Stimulated activated CD8-positive, alpha-beta memory T cell treated with anti-CD3 and anti-CD28 coated beads, Interleukin-15, amount 100 ng/mL, for 24 hours (primary cell): Measurements from ENCODE around the gene SOX18.
"Not testable (repeated sequence)": the region's sequence is repeated elsewhere in the genome, so short reads cannot be mapped to it uniquely, and the experiment has no call there.

Experiments used
- DNase-seq: peaks from one replicate; pipeline ENCODE4 v3.0.0-alpha.2; 2020; ENCODE audit warnings: low read depth

The SOX18 gene

GRCh38 chr20:64049060-64049877 is at the start of gene SOX18:
TSS of gene SOX18 (minus strand) at chr20:64049639. CDS start at chr20:64049516, 123 bp downstream.
- no peak for DNase-seq

- DNase-seq = no peak
Observed at GRCh38 chr20:64098471-64099013, 49.1 kb upstream of the SOX18 start.

- no peak for DNase-seq
Observed at GRCh38 chr20:64096535-64096934, 47.1 kb upstream of the SOX18 start.

GRCh38 chr20:64095927-64096326 is 46.5 kb upstream of the SOX18 start:
- DNase-seq = no peak

GRCh38 chr20:64095455-64095854 is 46.0 kb upstream of the SOX18 start:
- DNase-seq = no peak

- no peak for DNase-seq
Observed at GRCh38 chr20:64093013-64093503, 43.6 kb upstream of the SOX18 start.

GRCh38 chr20:64092258-64093012 is 43.0 kb upstream of the SOX18 start:
- DNase-seq = no peak

GRCh38 chr20:64091770-64092169 is 42.3 kb upstream of the SOX18 start:
- no peak for DNase-seq

GRCh38 chr20:64091340-64091739 is 41.9 kb upstream of the SOX18 start:
- no peak for DNase-seq

- DNase-seq = no peak
Observed at GRCh38 chr20:64090165-64090564, 40.7 kb upstream of the SOX18 start.

- DNase-seq = not testable (repeated sequence)
Observed at GRCh38 chr20:64088586-64088985, 39.1 kb upstream of the SOX18 start.

GRCh38 chr20:64087226-64087825 is 37.9 kb upstream of the SOX18 start:
- DNase-seq = not testable (repeated sequence)

GRCh38 chr20:64086801-64087200 is 37.4 kb upstream of the SOX18 start:
- no peak for DNase-seq

- DNase-seq = no peak
Observed at GRCh38 chr20:64084685-64085152, 35.3 kb upstream of the SOX18 start.

GRCh38 chr20:64083804-64084684 is 34.6 kb upstream of the SOX18 start, which contains the start of gene LKAAEAR1:
TSS of gene LKAAEAR1 (minus strand) at chr20:64084398. CDS start at chr20:64084219, 179 bp downstream.
- no peak for DNase-seq

- DNase-seq = peak; percentile 53
Observed at GRCh38 chr20:64083378-64083803, 34.0 kb upstream of the SOX18 start.

- DNase-seq = no peak
Observed at GRCh38 chr20:64082820-64083377, 33.5 kb upstream of the SOX18 start.

GRCh38 chr20:64082126-64082731 is 32.8 kb upstream of the SOX18 start:
- no peak for DNase-seq

GRCh38 chr20:64081624-64081964 is 32.2 kb upstream of the SOX18 start:
- DNase-seq = no peak
